B cell (primary cell): ENCODE measurements around the gene CDAN1.

Experiments
- EZH2 ChIP-seq: IDR thresholded peaks from 2 replicates; pipeline ENCODE4 v1.6.1; 2012; ENCODE audit warnings: borderline replicate concordance, low read depth, mild to moderate bottlenecking, moderate library complexity, low read length; ENCODE audit not compliant: insufficient read depth, poor library complexity, severe bottlenecking
- TF ChIP-seq, protein P1 (sequence below): fragments of 200-600 bp; IDR thresholded peaks from one replicate; pipeline ENCODE4 v1.8.0; 2022; ENCODE audit warnings: antibody characterized with exemption, mild to moderate bottlenecking

DNA sequence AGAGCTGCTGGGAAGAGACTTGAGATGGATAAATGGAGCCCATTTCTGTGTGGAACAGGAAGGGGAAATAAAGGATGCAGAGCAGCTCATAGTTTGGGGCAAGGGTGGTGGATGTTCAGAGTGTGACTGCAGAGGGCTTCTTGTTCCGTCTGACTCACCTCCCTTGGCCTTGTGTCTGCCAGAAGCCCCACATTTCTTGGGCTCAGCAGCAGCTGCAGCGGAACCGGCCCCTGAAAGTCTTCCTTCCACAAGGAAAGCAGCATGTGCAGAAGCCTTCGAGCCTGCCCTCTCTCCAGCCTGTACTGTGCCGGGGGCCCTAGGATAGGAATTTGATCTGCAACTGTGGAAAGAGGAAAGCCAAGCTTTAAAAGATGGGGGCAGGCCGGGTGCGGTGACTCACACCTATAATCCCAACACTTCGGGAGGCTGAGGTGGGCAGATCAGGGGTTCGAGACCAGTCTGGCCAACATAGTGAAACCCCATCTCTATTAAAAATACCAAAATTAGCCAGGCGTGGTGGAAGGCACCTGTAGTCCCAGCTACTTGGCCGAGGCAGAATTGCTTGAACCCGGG lies 11.5 kb downstream of the CDAN1 start:
- TF ChIP-seq, protein P1, sequence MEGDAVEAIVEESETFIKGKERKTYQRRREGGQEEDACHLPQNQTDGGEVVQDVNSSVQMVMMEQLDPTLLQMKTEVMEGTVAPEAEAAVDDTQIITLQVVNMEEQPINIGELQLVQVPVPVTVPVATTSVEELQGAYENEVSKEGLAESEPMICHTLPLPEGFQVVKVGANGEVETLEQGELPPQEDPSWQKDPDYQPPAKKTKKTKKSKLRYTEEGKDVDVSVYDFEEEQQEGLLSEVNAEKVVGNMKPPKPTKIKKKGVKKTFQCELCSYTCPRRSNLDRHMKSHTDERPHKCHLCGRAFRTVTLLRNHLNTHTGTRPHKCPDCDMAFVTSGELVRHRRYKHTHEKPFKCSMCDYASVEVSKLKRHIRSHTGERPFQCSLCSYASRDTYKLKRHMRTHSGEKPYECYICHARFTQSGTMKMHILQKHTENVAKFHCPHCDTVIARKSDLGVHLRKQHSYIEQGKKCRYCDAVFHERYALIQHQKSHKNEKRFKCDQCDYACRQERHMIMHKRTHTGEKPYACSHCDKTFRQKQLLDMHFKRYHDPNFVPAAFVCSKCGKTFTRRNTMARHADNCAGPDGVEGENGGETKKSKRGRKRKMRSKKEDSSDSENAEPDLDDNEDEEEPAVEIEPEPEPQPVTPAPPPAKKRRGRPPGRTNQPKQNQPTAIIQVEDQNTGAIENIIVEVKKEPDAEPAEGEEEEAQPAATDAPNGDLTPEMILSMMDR = no peak
- TF ChIP-seq EZH2 = no peak
